ENCODE data around the gene PCNX2.

The PCNX2 gene

GRCh38 chr1:233233508-233234040 lies 62.0 kb downstream of the PCNX2 start:
- H3K36me3 ChIP-seq (ENCODE audit: control insufficient read depth in 4 of 4, insufficient read depth in 4 of 4, low read length in 3 of 4) = peaks cover 0 to 4% (median 2%) of the 10 kb centered on the region in 4 experiments
- CTCF ChIA-PET = interaction anchor here (0.7 kb wide), 1 partner anchor 208 kb away, joined by 3 read pairs; no protein-coding TSS in a partner anchor

GRCh38 chr1:233230011-233230410 lies 65.5 kb downstream of the PCNX2 start:
- Histone ChIP-seq H3K4me3 (ENCODE audit: control insufficient read depth in 1 of 7, extremely low read depth in 1 of 7, insufficient read depth in 4 of 7, low read depth in 2 of 7, low read length in 6 of 7) (no peak overlapping the region), H3K27me3 (replicated peaks in 2 of 5; ENCODE audit: control insufficient read depth in 4 of 5, insufficient read depth in 5 of 5, low read length in 4 of 5) (no peaks in the 10 kb centered on the region), H3K27ac (ENCODE audit: insufficient read depth in 1 of 2, low read depth in 1 of 2, low read length in 2 of 2, poor library complexity in 1 of 2, severe bottlenecking in 2 of 2) (no peak overlapping the region), H3K36me3 (ENCODE audit: control insufficient read depth in 4 of 4, insufficient read depth in 4 of 4, low read length in 3 of 4) (no peaks in the 10 kb centered on the region), H3K9me3 (ENCODE audit: control extremely low read depth in 1 of 5, control insufficient read depth in 4 of 5, insufficient read depth in 2 of 5, low read depth in 1 of 5, low read length in 4 of 5) (no peaks in the 10 kb centered on the region), H3K4me1 (ENCODE audit: control extremely low read depth in 1 of 4, control insufficient read depth in 4 of 4, insufficient read depth in 4 of 4, low read length in 3 of 4) (no peaks in the 10 kb centered on the region)
- POLR2A ChIA-PET = no interaction called here
- no CpG with 5 or more reads among the region's 2 CpGs for WGBS (ENCODE audit: insufficient coverage)
- CTCF ChIA-PET = no interaction called here
- no peak for DNase-seq

More at GRCh38 chr1:233233508-233234040, 62.0 kb downstream of the PCNX2 start:
- Histone ChIP-seq H3K27me3 (replicated peaks in 2 of 5; ENCODE audit: control insufficient read depth in 4 of 5, insufficient read depth in 5 of 5, low read length in 4 of 5) (no peaks in the 10 kb centered on the region), H3K27ac (ENCODE audit: insufficient read depth in 1 of 2, low read depth in 1 of 2, low read length in 2 of 2, poor library complexity in 1 of 2, severe bottlenecking in 2 of 2) (no peak overlapping the region), H3K4me1 (ENCODE audit: control extremely low read depth in 1 of 4, control insufficient read depth in 4 of 4, insufficient read depth in 4 of 4, low read length in 3 of 4) (no peaks in the 10 kb centered on the region), H3K4me3 (ENCODE audit: control insufficient read depth in 1 of 7, extremely low read depth in 1 of 7, insufficient read depth in 4 of 7, low read depth in 2 of 7, low read length in 6 of 7) (no peak overlapping the region), H3K9me3 (ENCODE audit: control extremely low read depth in 1 of 5, control insufficient read depth in 4 of 5, insufficient read depth in 2 of 5, low read depth in 1 of 5, low read length in 4 of 5) (no peaks in the 10 kb centered on the region)
- POLR2A ChIA-PET = no interaction called here
- DNase-seq = no peak
- WGBS (ENCODE audit: insufficient coverage) = 96% methylated on average over 2 of the region's 5 CpGs

- 100% methylated on average over 1 of the region's 3 CpGs for WGBS (ENCODE audit: insufficient coverage)
- ChIA-PET CTCF (no interaction called here), POLR2A (no interaction called here)
- Histone ChIP-seq H3K4me3 (ENCODE audit: control insufficient read depth in 1 of 7, extremely low read depth in 1 of 7, insufficient read depth in 4 of 7, low read depth in 2 of 7, low read length in 6 of 7) (no peak overlapping the region), H3K9me3 (ENCODE audit: control extremely low read depth in 1 of 5, control insufficient read depth in 4 of 5, insufficient read depth in 2 of 5, low read depth in 1 of 5, low read length in 4 of 5) (no peaks in the 10 kb centered on the region), H3K27ac (ENCODE audit: insufficient read depth in 1 of 2, low read depth in 1 of 2, low read length in 2 of 2, poor library complexity in 1 of 2, severe bottlenecking in 2 of 2) (no peak overlapping the region), H3K36me3 (ENCODE audit: control insufficient read depth in 4 of 4, insufficient read depth in 4 of 4, low read length in 3 of 4) (no peaks in the 10 kb centered on the region), H3K4me1 (ENCODE audit: control extremely low read depth in 1 of 4, control insufficient read depth in 4 of 4, insufficient read depth in 4 of 4, low read length in 3 of 4) (no peaks in the 10 kb centered on the region), H3K27me3 (replicated peaks in 2 of 5; ENCODE audit: control insufficient read depth in 4 of 5, insufficient read depth in 5 of 5, low read length in 4 of 5) (no peaks in the 10 kb centered on the region)
- DNase-seq = no peak
These were observed 66.2 kb downstream of the PCNX2 start for GRCh38 chr1:233229288-233229687.

- H3K4me1 ChIP-seq (ENCODE audit: control extremely low read depth in 1 of 4, control insufficient read depth in 4 of 4, insufficient read depth in 4 of 4, low read length in 3 of 4) = no peaks in the 10 kb centered on the region
- ChIA-PET POLR2A (no interaction called here), CTCF (no interaction called here)
- H3K36me3 ChIP-seq (ENCODE audit: control insufficient read depth in 4 of 4, insufficient read depth in 4 of 4, low read length in 3 of 4) = no peaks in the 10 kb centered on the region
- H3K27me3 ChIP-seq (replicated peaks in 2 of 5; ENCODE audit: control insufficient read depth in 4 of 5, insufficient read depth in 5 of 5, low read length in 4 of 5) = no peaks in the 10 kb centered on the region
- 100% methylated on average over 4 of the region's 4 CpGs for WGBS (ENCODE audit: insufficient coverage)
- H3K9me3 ChIP-seq (ENCODE audit: control extremely low read depth in 1 of 5, control insufficient read depth in 4 of 5, insufficient read depth in 2 of 5, low read depth in 1 of 5, low read length in 4 of 5) = no peaks in the 10 kb centered on the region
- H3K27ac ChIP-seq (ENCODE audit: insufficient read depth in 1 of 2, low read depth in 1 of 2, low read length in 2 of 2, poor library complexity in 1 of 2, severe bottlenecking in 2 of 2) = no peak overlapping the region
- H3K4me3 ChIP-seq (ENCODE audit: control insufficient read depth in 1 of 7, extremely low read depth in 1 of 7, insufficient read depth in 4 of 7, low read depth in 2 of 7, low read length in 6 of 7) = no peak overlapping the region
- DNase-seq = no peak
These were observed 67.5 kb downstream of the PCNX2 start for GRCh38 chr1:233227930-233228465.

GRCh38 chr1:233224311-233224710 lies 71.2 kb downstream of the PCNX2 start:
- CTCF ChIA-PET = no interaction called here
- Histone ChIP-seq H3K27ac (ENCODE audit: insufficient read depth in 1 of 2, low read depth in 1 of 2, low read length in 2 of 2, poor library complexity in 1 of 2, severe bottlenecking in 2 of 2) (no peak overlapping the region), H3K27me3 (replicated peaks in 2 of 5; ENCODE audit: control insufficient read depth in 4 of 5, insufficient read depth in 5 of 5, low read length in 4 of 5) (no peaks in the 10 kb centered on the region)

GRCh38 chr1:233217832-233218231 lies 77.7 kb downstream of the PCNX2 start:
- ChIA-PET CTCF (no interaction called here), POLR2A (no interaction called here)
- no peaks in the 10 kb centered on the region for H3K27me3 ChIP-seq (replicated peaks in 2 of 5; ENCODE audit: control insufficient read depth in 4 of 5, insufficient read depth in 5 of 5, low read length in 4 of 5)
- 100% methylated on average over 3 of the region's 5 CpGs for WGBS (ENCODE audit: insufficient coverage)
- H3K36me3 ChIP-seq (ENCODE audit: control insufficient read depth in 4 of 4, insufficient read depth in 4 of 4, low read length in 3 of 4) = peaks cover 0 to 11% (median 3%) of the 10 kb centered on the region in 4 experiments
- H3K9me3 ChIP-seq (ENCODE audit: control extremely low read depth in 1 of 5, control insufficient read depth in 4 of 5, insufficient read depth in 2 of 5, low read depth in 1 of 5, low read length in 4 of 5) = peaks cover 0 to 10% (median 0%) of the 10 kb centered on the region in 5 experiments
- no peak overlapping the region for H3K27ac ChIP-seq (ENCODE audit: insufficient read depth in 1 of 2, low read depth in 1 of 2, low read length in 2 of 2, poor library complexity in 1 of 2, severe bottlenecking in 2 of 2)
- H3K4me1 ChIP-seq (ENCODE audit: control extremely low read depth in 1 of 4, control insufficient read depth in 4 of 4, insufficient read depth in 4 of 4, low read length in 3 of 4) = no peaks in the 10 kb centered on the region
- H3K4me3 ChIP-seq (ENCODE audit: control insufficient read depth in 1 of 7, extremely low read depth in 1 of 7, insufficient read depth in 4 of 7, low read depth in 2 of 7, low read length in 6 of 7) = no peak overlapping the region
- no peak for DNase-seq

More at GRCh38 chr1:233224311-233224710, 71.2 kb downstream of the PCNX2 start:
- no peaks in the 10 kb centered on the region for H3K4me1 ChIP-seq (ENCODE audit: control extremely low read depth in 1 of 4, control insufficient read depth in 4 of 4, insufficient read depth in 4 of 4, low read length in 3 of 4)
- no peak for DNase-seq
- H3K4me3 ChIP-seq (ENCODE audit: control insufficient read depth in 1 of 7, extremely low read depth in 1 of 7, insufficient read depth in 4 of 7, low read depth in 2 of 7, low read length in 6 of 7) = no peak overlapping the region
- 83% methylated on average over 1 of the region's 3 CpGs for WGBS (ENCODE audit: insufficient coverage)
- peaks cover 0 to 10% (median 0%) of the 10 kb centered on the region in 5 experiments for H3K9me3 ChIP-seq (ENCODE audit: control extremely low read depth in 1 of 5, control insufficient read depth in 4 of 5, insufficient read depth in 2 of 5, low read depth in 1 of 5, low read length in 4 of 5)
- POLR2A ChIA-PET = no interaction called here
- H3K36me3 ChIP-seq (ENCODE audit: control insufficient read depth in 4 of 4, insufficient read depth in 4 of 4, low read length in 3 of 4) = peaks cover 0 to 11% (median 3%) of the 10 kb centered on the region in 4 experiments

- H3K27ac ChIP-seq (ENCODE audit: insufficient read depth in 1 of 2, low read depth in 1 of 2, low read length in 2 of 2, poor library complexity in 1 of 2, severe bottlenecking in 2 of 2) = no peak overlapping the region
- WGBS (ENCODE audit: insufficient coverage) = 100% methylated on average over 3 of the region's 4 CpGs
- POLR2A ChIA-PET = no interaction called here
- H3K36me3 ChIP-seq (ENCODE audit: control insufficient read depth in 4 of 4, insufficient read depth in 4 of 4, low read length in 3 of 4) = peaks cover 0 to 9% (median 3%) of the 10 kb centered on the region in 4 experiments
- H3K27me3 ChIP-seq (replicated peaks in 2 of 5; ENCODE audit: control insufficient read depth in 4 of 5, insufficient read depth in 5 of 5, low read length in 4 of 5) = no peaks in the 10 kb centered on the region
- peaks cover 0 to 10% (median 0%) of the 10 kb centered on the region in 5 experiments for H3K9me3 ChIP-seq (ENCODE audit: control extremely low read depth in 1 of 5, control insufficient read depth in 4 of 5, insufficient read depth in 2 of 5, low read depth in 1 of 5, low read length in 4 of 5)
- H3K4me3 ChIP-seq (ENCODE audit: control insufficient read depth in 1 of 7, extremely low read depth in 1 of 7, insufficient read depth in 4 of 7, low read depth in 2 of 7, low read length in 6 of 7) = no peak overlapping the region
- DNase-seq = no peak
- CTCF ChIA-PET = interaction anchor here (1.4 kb wide), 1 partner anchor 24 kb away, joined by 6 read pairs; no protein-coding TSS in a partner anchor
- H3K4me1 ChIP-seq (ENCODE audit: control extremely low read depth in 1 of 4, control insufficient read depth in 4 of 4, insufficient read depth in 4 of 4, low read length in 3 of 4) = no peaks in the 10 kb centered on the region
These were observed 79.5 kb downstream of the PCNX2 start for GRCh38 chr1:233216009-233216408.

Data from common myeloid progenitor, CD34-positive (primary cell).